OCI-LY3 (cell line): ENCODE data around the gene OR5C1.

ENCODE experiments used
- CTCF ChIP-seq: fragments of 200-600, 300-600 bp; sonication (generic); IDR thresholded peaks from 2 replicates; pipeline ENCODE4 v1.5.1; 2014; ENCODE audit warnings: antibody characterized with exemption, low read length, low read depth
- EZH2phosphoT487 ChIP-seq: fragments of 200-600 bp; shearing (Covaris generic); IDR thresholded peaks from 2 replicates; pipeline ENCODE4 v1.6.1; 2018; ENCODE audit warnings: antibody characterized with exemption, mixed run types, low read depth

GRCh38 chr9:122807271-122807900 is 18.7 kb downstream of the OR5C1 start:
- TF ChIP-seq CTCF (no peak), EZH2phosphoT487 (no peak)
